ENCODE results near the gene PTPRN2. TPM values are rescaled to one million over a fixed set of nuclear protein-coding genes. Genes with fewer than 3 reads are reported as not detected.

The PTPRN2 gene
- total RNA-seq, 1 experiment from 2014 or later, result 2.1 TPM

DNA sequence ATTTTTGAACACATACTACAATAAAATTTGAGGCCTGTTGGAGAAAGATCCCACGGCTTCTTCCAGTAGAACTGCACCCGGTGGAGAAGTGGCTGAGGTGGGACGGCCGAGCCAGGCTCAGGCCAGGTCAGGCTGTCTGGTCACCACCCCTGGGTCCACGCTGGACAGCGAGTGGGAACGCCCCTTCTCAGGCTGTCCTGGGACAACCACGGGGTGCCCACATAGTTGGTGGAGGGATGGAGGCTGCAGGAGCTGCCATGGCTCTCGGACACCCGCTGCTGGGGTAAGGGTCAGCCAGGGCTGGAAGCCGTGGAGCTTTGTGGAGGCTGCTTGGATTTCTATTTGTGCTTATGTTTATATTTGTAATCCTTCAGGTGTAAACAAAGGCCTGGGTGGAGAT is 1044.3 kb downstream of the PTPRN2 start:
- H3K79me2 ChIP-seq (ENCODE audit: insufficient read depth, low read length), result no peaks in the 10 kb centered on the region
- no peak for ATAC-seq
- H3K9me2 ChIP-seq (ENCODE audit: insufficient read depth), result no peaks in the 10 kb centered on the region
- H3K36me3 ChIP-seq (ENCODE audit: control insufficient read depth in 1 of 2, insufficient read depth in 2 of 2, low read length in 2 of 2), result no peaks in the 10 kb centered on the region
- H2AFZ ChIP-seq (ENCODE audit: low read depth, low read length, poor library complexity, severe bottlenecking), result no peak overlapping the region
- H3K4me2 ChIP-seq (ENCODE audit: low read length), result no peak overlapping the region
- H3K27me3 ChIP-seq (ENCODE audit: insufficient read depth, low read length), result no peaks in the 10 kb centered on the region
- DNase-seq (ENCODE audit: low read depth, low spot score), result no peak
- no TSS peak for BruUV-seq (replicated peaks)
- no peak overlapping the region for H3K4me3 ChIP-seq (replicated peaks in 1 of 2; ENCODE audit: low read depth in 1 of 2, low read length in 2 of 2)
- ChIA-PET CTCF (no interaction called here), POLR2A (no interaction called here), RAD21 (ENCODE audit: low non-redundant PET in 1 of 2, low total read pairs in 2 of 2, uncharacterized antibody in 2 of 2, unreplicated experiment in 2 of 2) (no interaction called here)
- H3K27ac ChIP-seq (ENCODE audit: low read depth, low read length), result no peak overlapping the region
- no peaks in the 10 kb centered on the region for H3K4me1 ChIP-seq (ENCODE audit: control insufficient read depth in 1 of 2, insufficient read depth in 2 of 2, low read length in 2 of 2)
- H3K9me3 ChIP-seq (ENCODE audit: control insufficient read depth in 1 of 2, insufficient read depth in 1 of 2, low read depth in 1 of 2, low read length in 2 of 2), result no peaks in the 10 kb centered on the region
- no peaks in the 10 kb centered on the region for H4K20me1 ChIP-seq (ENCODE audit: insufficient read depth)
- H3K9ac ChIP-seq (ENCODE audit: low read length), result no peak overlapping the region
- TF ChIP-seq FOSL1 (IDR thresholded peaks at IDR 0.05; ENCODE audit: low read depth) (no peak), EZH2phosphoT487 (IDR thresholded peaks at IDR 0.05; ENCODE audit: borderline replicate concordance) (no peak), CTCF (IDR thresholded peaks at IDR 0.05 in 2 of 3, conservative IDR thresholded peaks at IDR 0.05 in 1 of 3; ENCODE audit: borderline replicate concordance in 1 of 3, insufficient read depth in 1 of 3, low read depth in 2 of 3, low read length in 2 of 3) (no peak), ZFX (IDR thresholded peaks at IDR 0.05) (no peak)
- intact Hi-C loops (cut with micrococcal nuclease), result no loop called here

GRCh38 chr7:157542068-157543021 is 1045.3 kb downstream of the PTPRN2 start:
- no peaks in the 10 kb centered on the region for H3K36me3 ChIP-seq (ENCODE audit: control insufficient read depth in 1 of 2, insufficient read depth in 2 of 2, low read length in 2 of 2)
- H2AFZ ChIP-seq (ENCODE audit: low read depth, low read length, poor library complexity, severe bottlenecking), result no peak overlapping the region
- H3K79me2 ChIP-seq (ENCODE audit: insufficient read depth, low read length), result no peaks in the 10 kb centered on the region
- DNase-seq (ENCODE audit: low read depth, low spot score), result no peak
- ChIA-PET RAD21 (ENCODE audit: low non-redundant PET in 1 of 2, low total read pairs in 2 of 2, uncharacterized antibody in 2 of 2, unreplicated experiment in 2 of 2) (no interaction called here), POLR2A (no interaction called here), CTCF (no interaction called here)
- no peak overlapping the region for H3K4me2 ChIP-seq (ENCODE audit: low read length)
- H3K9me3 ChIP-seq (ENCODE audit: control insufficient read depth in 1 of 2, insufficient read depth in 1 of 2, low read depth in 1 of 2, low read length in 2 of 2), result no peaks in the 10 kb centered on the region
- H3K4me3 ChIP-seq (replicated peaks in 1 of 2; ENCODE audit: low read depth in 1 of 2, low read length in 2 of 2), result no peak overlapping the region
- no peaks in the 10 kb centered on the region for H3K27me3 ChIP-seq (ENCODE audit: insufficient read depth, low read length)
- H3K9me2 ChIP-seq (ENCODE audit: insufficient read depth), result no peaks in the 10 kb centered on the region
- intact Hi-C loops (cut with micrococcal nuclease), result no loop called here
- BruUV-seq (replicated peaks), result no TSS peak
- H4K20me1 ChIP-seq (ENCODE audit: insufficient read depth), result no peaks in the 10 kb centered on the region
- TF ChIP-seq SRF (IDR thresholded peaks at IDR 0.05; ENCODE audit: low read depth), result no peak
- no peak for TF ChIP-seq EGR1 (IDR thresholded peaks at IDR 0.05; ENCODE audit: low read depth)
- TF ChIP-seq ZNF274 (IDR thresholded peaks at IDR 0.05; ENCODE audit: low read depth, low read length), result no peak
- TF ChIP-seq POLR2AphosphoS5 (IDR thresholded peaks at IDR 0.05; ENCODE audit: low read depth, low read length), result no peak
- TF ChIP-seq, protein P1, sequence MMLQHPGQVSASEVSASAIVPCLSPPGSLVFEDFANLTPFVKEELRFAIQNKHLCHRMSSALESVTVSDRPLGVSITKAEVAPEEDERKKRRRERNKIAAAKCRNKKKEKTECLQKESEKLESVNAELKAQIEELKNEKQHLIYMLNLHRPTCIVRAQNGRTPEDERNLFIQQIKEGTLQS (IDR thresholded peaks at IDR 0.05), result no peak
- TF ChIP-seq ZFX (IDR thresholded peaks at IDR 0.05), result no peak
- TF ChIP-seq CEBPB (IDR thresholded peaks at IDR 0.05; ENCODE audit: low read depth), result no peak
- no peak for TF ChIP-seq SIN3A (IDR thresholded peaks at IDR 0.05; ENCODE audit: low read depth)
- TF ChIP-seq REST (IDR thresholded peaks at IDR 0.05; ENCODE audit: low read depth), result no peak
- TF ChIP-seq FOSL1 (IDR thresholded peaks at IDR 0.05; ENCODE audit: low read depth), result no peak
- TF ChIP-seq YY1 (IDR thresholded peaks at IDR 0.05; ENCODE audit: extremely low read depth, insufficient replicate concordance, low read depth, low read length), result no peak
- no peak for TF ChIP-seq SP1 (IDR thresholded peaks at IDR 0.05; ENCODE audit: low read depth)
- no peak for TF ChIP-seq ELF1 (IDR thresholded peaks at IDR 0.05; ENCODE audit: borderline replicate concordance, low read depth)
- no peak for ATAC-seq
- no peaks in the 10 kb centered on the region for H3K4me1 ChIP-seq (ENCODE audit: control insufficient read depth in 1 of 2, insufficient read depth in 2 of 2, low read length in 2 of 2)
- no peak overlapping the region for H3K27ac ChIP-seq (ENCODE audit: low read depth, low read length)
- no peak overlapping the region for H3K9ac ChIP-seq (ENCODE audit: low read length)
